Upper lobe of right lung (tissue), 1 donor: ENCODE results near the gene CLIC5. TPM values are rescaled to one million over a fixed set of nuclear protein-coding genes. Genes with fewer than 3 reads are reported as not detected.

Experiments
- ATAC-seq: fragments of 200-7000 bp; cut with Tn5 transposase; one replicate; pipeline ENCODE4 v1.9.1; 2020; ENCODE audit warnings: mild to moderate bottlenecking, moderate library complexity
- DNase-seq: peaks from one replicate; pipeline ENCODE4 v3.0.0-alpha.2; 2020
- H3K27ac ChIP-seq: fragments of 200-600 bp; one replicate; pipeline ENCODE4 v1.8.0; 2022
- H3K27me3 ChIP-seq: fragments of 200-600 bp; one replicate; pipeline ENCODE4 v1.8.0; 2022; ENCODE audit warnings: mild to moderate bottlenecking
- H3K36me3 ChIP-seq: fragments of 200-600 bp; one replicate; pipeline ENCODE4 v1.8.0; 2022
- H3K4me1 ChIP-seq: fragments of 200-600 bp; one replicate; pipeline ENCODE4 v1.8.0; 2022
- H3K4me3 ChIP-seq: fragments of 200-600 bp; one replicate; pipeline ENCODE4 v1.8.0; 2022; ENCODE audit warnings: mild to moderate bottlenecking
- H3K9me3 ChIP-seq: fragments of 200-600 bp; one replicate; pipeline ENCODE4 v1.8.0; 2022
- intact Hi-C: fragments of 100-400 bp; cut with DNase I; formaldehyde crosslinking; loops from one replicate; pipeline ENCODE4 v1.11.0; 2022
- total RNA-seq: library from RNA; stranded (reverse); fragmentation: NEBNext Ultra II Directional; extraction: Animal tissue kit (Norgen Biotek cat#: 25700); gene quantifications from one replicate; pipeline ENCODE4 v1.2.1, GENCODE V29; 2021
- TF ChIP-seq, protein P1 (sequence below): fragments of 200-600 bp; IDR thresholded peaks from one replicate; pipeline ENCODE4 v1.8.0; 2022; ENCODE audit warnings: antibody characterized with exemption
- donor health status: DM: no; HTN: yes; CAD: no; lungs with severe emphysema.

The CLIC5 gene
- total RNA-seq, 1 donor from 2014 or later, result 131 TPM

DNA sequence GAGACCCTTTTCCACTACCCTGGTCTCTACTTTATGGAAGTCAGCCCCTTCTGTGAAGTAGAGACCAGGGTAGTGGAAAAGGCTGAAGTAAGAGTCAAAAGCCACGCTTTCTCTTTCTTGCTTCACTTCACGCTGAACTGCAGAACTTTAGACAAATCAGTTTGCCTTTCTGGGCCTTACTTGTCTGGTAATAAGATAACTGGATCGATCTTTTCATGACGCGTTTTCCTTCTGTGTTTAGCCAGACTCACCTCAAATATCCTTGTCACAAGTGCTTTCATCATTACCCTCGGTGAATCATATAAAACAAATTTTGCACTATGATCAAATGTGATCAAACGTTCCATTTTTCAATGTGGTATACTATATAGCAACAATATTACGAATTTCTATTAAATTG, 170.7 kb downstream of the CLIC5 start:
- intact Hi-C loops, result no loop called here

DNA sequence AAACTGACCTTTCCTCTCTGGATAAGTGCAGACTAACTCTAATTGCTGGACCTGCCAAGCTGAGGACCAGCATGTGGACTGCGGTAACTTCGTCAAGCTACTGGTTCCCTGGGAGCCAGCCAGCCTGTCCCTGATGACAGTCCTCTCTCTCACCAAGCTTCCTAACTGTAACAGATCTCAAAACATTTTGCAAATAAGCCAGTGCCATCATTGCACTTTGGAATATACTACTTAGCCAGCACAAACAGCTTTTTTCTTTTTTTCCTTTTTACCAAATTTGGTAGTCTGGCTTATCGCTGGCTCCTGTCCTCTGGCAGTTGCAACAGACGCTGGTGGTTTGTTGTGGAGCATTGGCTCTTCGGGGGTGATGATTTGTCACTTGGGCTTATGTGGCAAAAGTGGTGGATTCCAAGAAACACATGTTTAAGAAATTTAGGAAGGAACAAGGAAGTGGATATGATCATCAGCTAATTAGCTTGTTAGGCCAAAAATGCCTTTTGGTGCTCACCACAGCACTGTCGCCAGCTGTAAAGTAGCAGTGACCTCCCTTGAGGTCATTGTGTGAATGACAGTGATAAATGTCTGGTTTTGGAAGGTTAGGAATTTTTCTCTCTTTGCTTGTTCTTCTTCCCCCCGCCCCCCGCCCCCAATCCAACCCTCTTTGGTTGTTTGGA, 171.7 kb downstream of the CLIC5 start:
- Histone ChIP-seq H3K9me3 (no peaks in the 10 kb centered on the region), H3K4me3 (no peak overlapping the region), H3K4me1 (no peaks in the 10 kb centered on the region), H3K27me3 (no peaks in the 10 kb centered on the region), H3K27ac (no peak overlapping the region), H3K36me3 (no peaks in the 10 kb centered on the region)
- DNase-seq (no peak), ATAC-seq (peak; percentile 71)
- intact Hi-C loops, result no loop called here
- TF ChIP-seq, protein P1, sequence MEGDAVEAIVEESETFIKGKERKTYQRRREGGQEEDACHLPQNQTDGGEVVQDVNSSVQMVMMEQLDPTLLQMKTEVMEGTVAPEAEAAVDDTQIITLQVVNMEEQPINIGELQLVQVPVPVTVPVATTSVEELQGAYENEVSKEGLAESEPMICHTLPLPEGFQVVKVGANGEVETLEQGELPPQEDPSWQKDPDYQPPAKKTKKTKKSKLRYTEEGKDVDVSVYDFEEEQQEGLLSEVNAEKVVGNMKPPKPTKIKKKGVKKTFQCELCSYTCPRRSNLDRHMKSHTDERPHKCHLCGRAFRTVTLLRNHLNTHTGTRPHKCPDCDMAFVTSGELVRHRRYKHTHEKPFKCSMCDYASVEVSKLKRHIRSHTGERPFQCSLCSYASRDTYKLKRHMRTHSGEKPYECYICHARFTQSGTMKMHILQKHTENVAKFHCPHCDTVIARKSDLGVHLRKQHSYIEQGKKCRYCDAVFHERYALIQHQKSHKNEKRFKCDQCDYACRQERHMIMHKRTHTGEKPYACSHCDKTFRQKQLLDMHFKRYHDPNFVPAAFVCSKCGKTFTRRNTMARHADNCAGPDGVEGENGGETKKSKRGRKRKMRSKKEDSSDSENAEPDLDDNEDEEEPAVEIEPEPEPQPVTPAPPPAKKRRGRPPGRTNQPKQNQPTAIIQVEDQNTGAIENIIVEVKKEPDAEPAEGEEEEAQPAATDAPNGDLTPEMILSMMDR, result no peak

More for the DNA sequence above, 170.7 kb downstream of the CLIC5 start:
- H3K36me3 ChIP-seq, result no peaks in the 10 kb centered on the region
- no peak overlapping the region for H3K27ac ChIP-seq
- H3K4me1 ChIP-seq, result no peaks in the 10 kb centered on the region
- no peaks in the 10 kb centered on the region for H3K27me3 ChIP-seq
- TF ChIP-seq, protein P1, result no peak
- ATAC-seq (no peak), DNase-seq (no peak)
- H3K9me3 ChIP-seq, result no peaks in the 10 kb centered on the region
- no peak overlapping the region for H3K4me3 ChIP-seq

DNA sequence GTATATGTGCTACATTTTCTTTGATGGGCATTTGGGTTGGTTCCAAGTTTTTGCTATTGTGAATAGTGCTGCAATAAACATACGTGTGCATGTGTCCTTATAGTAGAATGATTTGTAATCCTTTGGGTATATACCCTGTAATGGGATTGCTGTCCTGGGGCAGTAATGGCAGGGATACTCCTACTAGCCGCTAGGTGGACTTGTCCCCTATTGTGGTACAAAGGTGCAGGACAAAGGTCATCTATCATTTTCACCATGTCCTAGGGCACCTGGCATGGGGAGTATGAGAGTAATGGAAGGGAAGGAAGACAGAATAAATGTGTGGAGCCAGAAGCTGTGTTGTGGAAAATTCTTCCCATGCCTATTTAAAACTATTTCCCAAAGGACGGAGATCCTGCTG, 174.6 kb downstream of the CLIC5 start:
- TF ChIP-seq, protein P1, result no peak
- no peaks in the 10 kb centered on the region for H3K4me1 ChIP-seq
- ATAC-seq (no peak), DNase-seq (no peak)
- H3K36me3 ChIP-seq, result no peaks in the 10 kb centered on the region
- H3K4me3 ChIP-seq, result no peak overlapping the region
- H3K9me3 ChIP-seq, result no peaks in the 10 kb centered on the region
- H3K27ac ChIP-seq, result no peak overlapping the region
- intact Hi-C loops, result no loop called here
- H3K27me3 ChIP-seq, result no peaks in the 10 kb centered on the region

DNA sequence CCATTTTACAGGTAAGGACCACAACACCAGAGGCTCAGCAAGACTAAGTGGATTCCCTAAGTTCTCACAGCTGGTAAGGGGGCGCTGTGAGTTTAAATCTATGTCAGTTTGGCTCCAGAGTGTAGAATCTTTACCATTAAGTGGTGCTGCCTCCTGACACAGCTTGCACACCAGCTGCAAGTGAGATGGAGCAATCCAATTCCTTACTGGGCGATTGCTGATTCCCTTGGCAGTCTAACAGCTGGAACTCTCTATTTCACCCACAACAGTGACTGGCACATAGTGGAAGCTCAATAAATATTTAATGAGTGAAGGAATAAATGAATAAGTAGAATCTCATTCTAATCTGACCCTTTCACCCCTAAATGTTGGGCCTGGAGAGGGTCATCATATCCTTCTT, 176.7 kb downstream of the CLIC5 start:
- H3K4me1 ChIP-seq, result no peaks in the 10 kb centered on the region
- ATAC-seq (no peak), DNase-seq (no peak)
- intact Hi-C loops, result no loop called here
- no peaks in the 10 kb centered on the region for H3K9me3 ChIP-seq
- H3K27me3 ChIP-seq, result no peaks in the 10 kb centered on the region
- no peak overlapping the region for H3K4me3 ChIP-seq
- TF ChIP-seq, protein P1, result no peak
- H3K36me3 ChIP-seq, result no peaks in the 10 kb centered on the region
- H3K27ac ChIP-seq, result no peak overlapping the region

DNA sequence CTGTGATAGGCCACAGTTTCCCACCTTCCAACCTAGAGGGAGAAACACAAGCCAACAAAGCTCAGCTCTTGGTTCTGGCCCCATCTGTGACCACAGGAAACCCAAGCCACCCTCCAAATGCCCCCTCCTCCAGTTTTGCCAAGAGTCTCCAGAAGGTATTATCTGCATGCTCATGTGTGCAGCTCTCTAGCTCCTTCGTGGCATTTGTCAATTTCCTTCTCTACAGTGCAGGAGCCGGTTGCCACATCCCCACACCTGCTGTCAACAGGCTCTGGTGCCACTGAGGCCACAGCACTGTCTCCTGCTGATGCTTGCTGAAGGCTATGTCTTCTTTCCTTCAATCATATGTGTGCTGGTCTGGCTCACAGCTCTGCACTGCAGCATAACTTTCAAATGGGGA, 177.2 kb downstream of the CLIC5 start:
- intact Hi-C loops, result no loop called here
- ATAC-seq, result no peak

More for the DNA sequence above, 177.2 kb downstream of the CLIC5 start:
- Histone ChIP-seq H3K4me1 (no peaks in the 10 kb centered on the region), H3K9me3 (no peaks in the 10 kb centered on the region), H3K36me3 (no peaks in the 10 kb centered on the region), H3K4me3 (no peak overlapping the region), H3K27me3 (no peaks in the 10 kb centered on the region), H3K27ac (no peak overlapping the region)
- DNase-seq, result no peak
- TF ChIP-seq, protein P1, result no peak
